ENCODE results near the gene BOK.
"Not testable (repeated sequence)": the region's sequence is repeated elsewhere in the genome, so short reads cannot be mapped to it uniquely, and the experiment has no call there.

BOK gene

GRCh38 chr2:241559323-241560161 lies 997 bp downstream of the BOK start:
- peak; percentile 15 for DNase-seq

GRCh38 chr2:241560162-241560882 lies 1.8 kb downstream of the BOK start:
- no peak for DNase-seq

- DNase-seq, result no peak
Observed at GRCh38 chr2:241560883-241561474, 2.4 kb downstream of the BOK start.

- no peak for DNase-seq
Observed at GRCh38 chr2:241561832-241562231, 3.3 kb downstream of the BOK start.

- DNase-seq, result no peak
Observed at GRCh38 chr2:241562269-241562891, 3.8 kb downstream of the BOK start.

GRCh38 chr2:241563031-241563507 lies 4.5 kb downstream of the BOK start:
- DNase-seq, result no peak

DNA sequence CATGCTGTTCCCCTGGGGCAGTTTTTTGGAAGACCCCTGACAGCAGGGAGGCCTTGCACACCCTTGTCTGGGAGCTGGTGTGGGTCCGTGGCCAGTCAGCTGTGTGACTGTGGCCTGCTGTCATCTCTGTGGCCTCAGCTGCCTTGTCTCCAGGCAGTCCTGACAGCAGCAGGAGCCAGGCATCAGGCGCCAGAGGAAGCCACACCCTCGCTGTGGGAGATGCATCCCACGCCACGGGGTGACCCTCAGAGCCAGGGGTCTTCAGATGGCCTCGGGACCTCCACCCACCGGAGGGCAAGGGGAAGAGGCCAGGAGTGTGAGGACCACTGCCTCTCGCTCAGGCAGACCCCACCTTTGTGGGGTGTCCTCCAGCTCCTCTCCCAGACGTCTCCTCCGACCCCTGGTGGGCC lies 5.0 kb downstream of the BOK start:
- DNase-seq, result no peak

DNA sequence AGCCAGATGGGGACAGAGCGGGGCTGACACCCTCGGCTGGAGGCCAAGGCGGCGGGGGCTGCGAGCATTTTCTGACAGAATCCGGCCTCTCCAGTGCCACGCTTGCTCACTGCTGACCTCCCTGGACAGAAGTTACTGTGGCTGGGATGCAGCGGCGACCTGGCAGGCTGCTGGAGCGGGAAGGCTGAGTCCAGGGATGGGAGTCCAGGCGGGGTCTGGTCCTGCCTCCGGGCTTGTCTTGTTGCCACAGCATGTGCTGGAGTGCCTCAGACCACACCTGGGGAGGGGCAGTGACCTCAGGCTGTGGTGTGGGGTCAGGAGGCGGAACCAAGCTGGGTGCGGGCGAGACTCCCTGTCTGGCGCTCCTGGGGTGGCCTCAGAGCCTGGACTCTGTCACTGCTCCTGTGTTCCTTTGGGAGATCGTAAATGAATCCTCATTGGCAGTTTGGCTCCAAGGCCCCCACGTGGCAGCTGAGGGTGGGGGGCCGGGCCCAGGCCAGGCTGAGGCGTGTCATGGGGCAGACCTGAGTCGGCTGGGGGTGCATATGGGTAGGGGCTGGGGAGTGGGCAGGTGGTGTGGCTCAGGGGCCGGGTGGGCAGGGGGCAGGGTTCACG lies 5.5 kb downstream of the BOK start:
- DNase-seq, result no peak

DNA sequence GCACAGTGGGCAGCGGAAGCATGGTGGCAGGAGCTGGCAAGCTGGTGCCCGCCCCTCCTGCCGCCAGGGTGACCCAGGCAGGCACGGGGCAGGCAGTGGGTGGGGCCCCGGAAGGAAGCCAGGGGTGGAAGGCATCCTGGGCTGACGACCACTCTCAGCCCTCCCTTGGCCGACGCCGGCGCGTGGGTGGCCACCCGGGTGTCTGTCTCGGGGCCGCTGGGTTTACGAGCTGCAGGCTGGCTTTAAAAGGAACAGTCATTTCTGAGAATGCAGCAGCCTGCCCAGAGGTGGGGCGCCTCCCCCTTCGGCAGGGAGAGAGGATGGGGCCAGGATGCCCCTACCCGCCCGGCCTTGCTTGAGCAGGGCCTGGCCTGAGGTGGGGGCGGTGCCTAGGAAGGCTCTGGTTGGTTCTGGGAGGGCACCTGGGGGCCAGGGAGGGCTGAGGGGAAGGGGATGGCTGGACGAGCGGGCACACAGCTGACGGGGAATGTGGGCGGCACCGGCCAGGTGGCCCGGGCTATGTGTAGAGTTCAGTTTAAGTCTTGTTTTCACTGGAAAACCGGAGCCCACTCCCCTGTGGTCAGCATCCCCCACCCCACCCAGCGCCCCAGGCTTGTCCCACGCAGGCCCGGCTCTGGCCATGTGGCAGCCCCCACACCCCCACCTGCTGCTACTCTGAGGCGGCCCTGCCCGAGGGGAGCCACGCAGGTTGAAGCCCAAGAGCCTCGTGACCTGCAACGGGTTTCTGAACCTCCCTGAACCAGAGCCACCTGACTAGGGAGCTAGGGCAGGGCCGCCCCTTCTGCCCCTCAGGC lies 6.3 kb downstream of the BOK start:
- no peak for DNase-seq

DNA sequence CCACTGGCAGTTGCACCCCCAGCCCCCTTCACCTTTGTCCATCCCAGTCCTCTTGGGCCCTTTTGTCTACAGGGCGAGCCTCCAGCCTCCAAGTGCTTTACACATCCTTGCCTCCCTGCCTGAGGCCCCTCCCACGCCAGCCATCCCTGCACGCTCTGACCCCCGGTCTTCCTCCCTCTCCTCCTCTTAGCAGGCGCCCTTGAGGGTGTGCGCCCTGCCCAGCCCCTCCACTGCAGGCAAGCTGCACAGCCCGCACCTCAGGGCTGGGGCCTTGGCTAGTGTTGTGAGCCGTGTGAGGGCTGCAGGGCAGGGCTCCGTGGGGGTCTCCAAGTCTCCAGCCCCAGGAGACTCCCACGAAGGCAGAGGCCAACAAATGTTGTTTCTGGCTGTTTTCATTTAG lies 6.9 kb downstream of the BOK start:
- no peak for DNase-seq

- DNase-seq, result not testable (repeated sequence)
Observed at GRCh38 chr2:241566021-241566420, 7.5 kb downstream of the BOK start.

DNA sequence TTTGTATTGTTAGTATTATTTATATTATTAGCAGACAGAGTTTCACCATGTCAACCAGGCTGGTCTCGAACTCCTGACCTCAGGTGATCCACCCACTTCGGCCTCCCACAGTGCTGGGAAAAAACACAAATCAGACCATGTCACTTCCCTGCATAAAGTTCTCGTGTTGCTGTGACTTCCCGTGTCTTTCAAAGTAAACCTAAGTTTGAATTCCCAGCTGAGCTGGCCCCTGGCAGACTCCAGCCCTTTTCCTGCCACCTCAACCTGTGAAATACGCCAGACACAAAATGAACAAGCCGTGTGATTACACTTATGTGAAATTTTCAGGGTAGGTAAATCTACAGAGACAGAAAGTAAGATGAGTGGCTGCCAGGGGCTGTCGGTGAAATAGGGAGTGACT lies 7.9 kb downstream of the BOK start:
- DNase-seq, result no peak

- DNase-seq, result not testable (repeated sequence)
Observed at GRCh38 chr2:241567266-241567665, 8.7 kb downstream of the BOK start.

DNA sequence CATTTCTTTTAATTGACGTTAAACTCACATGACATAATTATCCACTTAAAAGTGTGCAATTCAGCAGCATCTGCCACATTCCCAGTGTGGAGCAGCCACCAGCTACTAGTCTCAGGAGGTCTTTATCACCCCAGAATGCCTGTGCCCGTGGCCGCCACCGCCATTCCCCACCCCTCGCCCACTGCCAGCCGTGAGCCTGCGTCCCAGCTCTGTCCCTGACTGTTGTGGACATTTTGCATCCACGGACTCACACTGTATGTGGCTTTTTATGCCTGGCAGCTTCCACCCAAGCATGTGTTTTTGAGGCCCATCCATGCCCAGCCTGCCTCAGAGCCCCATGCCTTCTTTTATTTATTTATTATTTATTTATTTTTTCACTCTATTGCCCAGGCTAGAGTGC lies 9.2 kb downstream of the BOK start:
- no peak for DNase-seq

DNA sequence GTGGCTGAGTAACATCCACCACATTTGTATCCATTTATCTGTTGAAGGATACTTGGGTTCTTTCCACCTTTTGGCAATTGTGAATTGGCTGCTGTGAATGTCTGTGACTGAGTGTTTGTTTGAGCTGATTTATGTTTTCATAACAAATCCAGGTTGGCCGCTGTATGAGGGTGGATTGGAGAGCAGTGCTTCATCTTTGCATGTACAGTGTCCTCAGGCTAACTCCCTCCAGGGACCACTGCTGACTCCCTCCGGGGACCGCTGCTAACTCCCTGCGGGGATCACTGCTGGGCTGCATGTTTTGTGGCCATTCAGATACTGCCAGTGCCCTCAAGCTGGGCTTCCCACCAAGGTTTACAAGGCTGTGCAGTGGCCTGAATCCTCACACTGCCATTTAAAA lies 10.2 kb downstream of the BOK start:
- DNase-seq, result no peak

- no peak for DNase-seq
Observed at GRCh38 chr2:241569831-241570281, 11.3 kb downstream of the BOK start.

DNA sequence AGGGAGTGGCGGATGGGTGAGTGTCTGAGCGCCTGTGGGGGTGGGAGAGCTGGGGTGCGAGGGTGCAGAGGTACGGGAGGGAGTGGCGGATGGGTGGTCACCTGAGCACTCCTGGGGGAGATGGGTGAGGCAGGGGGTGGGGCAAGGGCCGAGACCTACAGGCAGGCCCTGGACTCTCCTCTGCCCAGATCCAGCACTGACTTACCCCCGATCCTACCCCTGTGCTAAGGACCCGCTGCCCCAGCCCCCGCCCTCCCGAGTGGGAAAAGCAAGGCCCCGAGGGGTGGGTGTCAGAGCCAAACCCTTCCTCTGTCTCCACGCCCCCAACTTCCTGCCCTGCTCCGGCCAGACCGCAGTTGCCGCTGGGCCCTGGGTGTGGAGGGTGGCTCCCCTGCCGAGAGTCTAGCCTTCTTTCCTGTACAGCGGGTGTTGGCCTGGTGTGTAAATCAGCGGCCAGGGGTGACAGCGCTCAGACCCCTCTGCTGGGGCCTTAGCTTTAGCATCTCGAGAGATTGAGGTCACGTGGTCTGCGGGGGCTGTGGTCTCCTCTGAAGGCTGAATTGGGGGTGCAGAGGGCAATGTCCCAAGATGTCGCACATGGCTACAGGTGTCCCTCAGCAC lies 12.5 kb downstream of the BOK start:
- no peak for DNase-seq

GRCh38 chr2:241571821-241572620 lies 13.5 kb downstream of the BOK start:
- no peak for DNase-seq

DNA sequence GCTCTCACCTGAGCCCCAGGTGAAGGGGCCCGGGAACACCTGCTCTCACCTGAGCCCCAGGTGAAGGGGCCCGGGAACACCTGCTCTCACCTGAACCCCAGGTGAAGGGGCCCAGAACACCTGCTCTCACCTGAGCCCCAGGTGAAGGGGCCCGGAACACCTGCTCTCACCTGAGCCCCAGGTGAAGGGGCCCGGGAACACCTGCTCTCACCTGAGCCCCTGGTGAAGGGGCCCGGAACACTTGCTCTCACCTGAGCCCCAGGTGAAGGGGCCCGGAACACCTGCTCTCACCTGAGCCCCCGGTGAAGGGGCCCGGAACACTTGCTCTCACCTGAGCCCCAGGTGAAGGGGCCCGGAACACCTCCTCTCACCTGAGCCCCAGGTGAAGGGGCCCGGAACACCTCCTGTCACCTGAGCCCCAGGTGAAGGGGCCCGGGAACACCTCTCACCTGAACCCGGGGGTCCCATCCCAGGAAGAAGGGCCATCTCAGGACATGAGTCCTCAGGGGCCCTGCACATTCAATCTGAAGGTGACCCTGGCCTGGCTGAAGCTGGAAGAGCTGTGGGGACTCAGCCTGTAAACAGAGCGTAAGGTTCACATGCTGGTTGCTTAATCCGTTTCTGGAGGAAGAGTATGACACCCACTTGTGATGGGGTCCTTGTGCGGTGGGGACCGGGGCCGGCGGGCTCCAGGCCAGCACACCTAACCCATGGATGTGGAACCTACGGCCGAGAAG lies 14.5 kb downstream of the BOK start:
- DNase-seq, result not testable (repeated sequence)

GRCh38 chr2:241573741-241574140 lies 15.2 kb downstream of the BOK start:
- no peak for DNase-seq
